HG03457 (cell line): ENCODE data around the gene TNIK.
"Not testable (repeated sequence)": the region's sequence is repeated elsewhere in the genome, so short reads cannot be mapped to it uniquely, and the experiment has no call there.

Source experiments
- ATAC-seq: cut with Tn5 transposase; IDR thresholded peaks from one replicate; pipeline ENCODE4 v1.9.1; 2021; ENCODE audit warnings: moderate number of reproducible peaks; ENCODE audit not compliant: unreplicated experiment

The TNIK gene

GRCh38 chr3:171469376-171469775 lies 9.2 kb upstream of the TNIK start:
- no peak for ATAC-seq

GRCh38 chr3:171468296-171468906 lies 8.2 kb upstream of the TNIK start:
- ATAC-seq: no peak

- ATAC-seq: no peak
Measured at GRCh38 chr3:171465763-171466162, 5.6 kb upstream of the TNIK start.

GRCh38 chr3:171464462-171464861 lies 4.3 kb upstream of the TNIK start:
- ATAC-seq: no peak

- ATAC-seq: no peak
Measured at GRCh38 chr3:171462224-171462623, 2.0 kb upstream of the TNIK start.

- no peak for ATAC-seq
Measured at GRCh38 chr3:171461525-171461917, 1.3 kb upstream of the TNIK start.

GRCh38 chr3:171460725-171461524 lies 720 bp upstream of the TNIK start:
- peak; percentile 41 for ATAC-seq

- no peak for ATAC-seq
Measured at GRCh38 chr3:171459137-171459941, 866 bp downstream of the TNIK start.

- ATAC-seq: no peak
Measured at GRCh38 chr3:171458864-171459136, 1.4 kb downstream of the TNIK start.

GRCh38 chr3:171458071-171458863 lies 1.9 kb downstream of the TNIK start:
- ATAC-seq: no peak

GRCh38 chr3:171457607-171458061 lies 2.6 kb downstream of the TNIK start:
- ATAC-seq: no peak

- no peak for ATAC-seq
Measured at GRCh38 chr3:171456765-171457606, 3.2 kb downstream of the TNIK start.

GRCh38 chr3:171455603-171456550 lies 4.3 kb downstream of the TNIK start:
- no peak for ATAC-seq

- ATAC-seq: no peak
Measured at GRCh38 chr3:171454041-171454440, 6.2 kb downstream of the TNIK start.

- no peak for ATAC-seq
Measured at GRCh38 chr3:171453180-171453886, 6.9 kb downstream of the TNIK start.

GRCh38 chr3:171452328-171452727 lies 7.9 kb downstream of the TNIK start:
- ATAC-seq: no peak

GRCh38 chr3:171451915-171452314 lies 8.3 kb downstream of the TNIK start:
- no peak for ATAC-seq

- ATAC-seq: not testable (repeated sequence)
Measured at GRCh38 chr3:171447579-171447891, 12.7 kb downstream of the TNIK start.
